Measurements from ENCODE around the gene PROK2.

DNA sequence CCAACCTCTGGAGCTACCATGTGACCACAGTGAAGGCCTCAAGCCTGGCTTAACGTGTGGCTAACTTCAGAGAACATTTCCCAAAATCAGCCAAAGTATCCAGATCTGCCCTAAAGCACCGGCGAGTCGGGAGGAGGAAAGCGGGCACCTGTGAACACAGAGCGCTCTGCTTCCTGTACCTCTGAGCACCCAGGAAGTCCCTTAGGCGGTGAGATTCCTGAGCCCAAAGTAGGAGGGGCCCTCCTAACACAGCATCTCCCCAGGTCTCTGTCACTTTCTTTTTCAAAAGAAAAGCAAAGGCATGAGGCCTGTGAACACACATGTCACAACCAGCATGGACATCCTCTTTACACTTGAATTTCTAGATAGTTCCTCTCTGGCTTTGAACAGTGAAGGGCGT lies 58.8 kb downstream of the PROK2 start:
- TF ChIP-seq, protein P1, sequence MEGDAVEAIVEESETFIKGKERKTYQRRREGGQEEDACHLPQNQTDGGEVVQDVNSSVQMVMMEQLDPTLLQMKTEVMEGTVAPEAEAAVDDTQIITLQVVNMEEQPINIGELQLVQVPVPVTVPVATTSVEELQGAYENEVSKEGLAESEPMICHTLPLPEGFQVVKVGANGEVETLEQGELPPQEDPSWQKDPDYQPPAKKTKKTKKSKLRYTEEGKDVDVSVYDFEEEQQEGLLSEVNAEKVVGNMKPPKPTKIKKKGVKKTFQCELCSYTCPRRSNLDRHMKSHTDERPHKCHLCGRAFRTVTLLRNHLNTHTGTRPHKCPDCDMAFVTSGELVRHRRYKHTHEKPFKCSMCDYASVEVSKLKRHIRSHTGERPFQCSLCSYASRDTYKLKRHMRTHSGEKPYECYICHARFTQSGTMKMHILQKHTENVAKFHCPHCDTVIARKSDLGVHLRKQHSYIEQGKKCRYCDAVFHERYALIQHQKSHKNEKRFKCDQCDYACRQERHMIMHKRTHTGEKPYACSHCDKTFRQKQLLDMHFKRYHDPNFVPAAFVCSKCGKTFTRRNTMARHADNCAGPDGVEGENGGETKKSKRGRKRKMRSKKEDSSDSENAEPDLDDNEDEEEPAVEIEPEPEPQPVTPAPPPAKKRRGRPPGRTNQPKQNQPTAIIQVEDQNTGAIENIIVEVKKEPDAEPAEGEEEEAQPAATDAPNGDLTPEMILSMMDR (IDR thresholded peaks at IDR 0.05): no peak
- TF ChIP-seq POLR2A (IDR thresholded peaks at IDR 0.05): no peak

Measured in lower leg skin (tissue), 3 donors.